Measurements from ENCODE around the gene TBC1D14. TPM values are rescaled to one million over a fixed set of nuclear protein-coding genes. Genes with fewer than 3 reads are reported as not detected.

Gene TBC1D14
- total and polyA plus RNA-seq, 2 of the 4 experiments (the other 2 are of a cell fraction): 31.7 to 40.7 TPM

GRCh38 chr4:6962211-6963041 is 52.8 kb downstream of the TBC1D14 start:
- H3K14ac ChIP-seq (replicated peaks; ENCODE audit: low read depth, low read length): no peak overlapping the region
- 85% methylated on average over 8 of the region's 17 CpGs; no CpG with 5 or more reads in 1 of the 2 experiments for WGBS, 2 experiments (ENCODE audit: extremely low coverage in 2 of 2, insufficient read length in 1 of 2)
- in situ Hi-C loops (cut with MboI; ENCODE audit: low sequenced_read_pairs) (no loop called here), dilution Hi-C loops (cut with HindIII; ENCODE audit: low sequenced_read_pairs, unreplicated experiment) (no loop called here), intact Hi-C loops (cut with micrococcal nuclease) (no loop called here)
- no peak for ATAC-seq (ENCODE audit: low read depth)
- no peak for DNase-seq
- no peak overlapping the region for H3K9ac ChIP-seq (ENCODE audit: low read depth, low read length)
- H3K4me3 ChIP-seq (ENCODE audit: insufficient read depth, low read depth, low read length): no peak overlapping the region
- POLR2A ChIA-PET (ENCODE audit: unreplicated experiment): no interaction called here
- no peak overlapping the region for H3K56ac ChIP-seq (ENCODE audit: extremely low read depth, insufficient read depth, low read length)
- H4K5ac ChIP-seq (ENCODE audit: low read depth, low read length): no peak overlapping the region
- no peaks in the 10 kb centered on the region for H3K27me3 ChIP-seq (ENCODE audit: control insufficient read depth, insufficient read depth, low read length)
- peaks cover 9% of the 10 kb centered on the region; the same call in 1 of the 2 replicates for H4K20me1 ChIP-seq (ENCODE audit: insufficient read depth, low read length)
- no peak overlapping the region; the same call in 1 of the 2 replicates for H4K91ac ChIP-seq (ENCODE audit: insufficient read depth, low read depth, low read length)
- H3K23ac ChIP-seq (ENCODE audit: low read depth, low read length): no peak overlapping the region; the same call in 1 of the 2 replicates
- CTCF ChIA-PET: no interaction called here
- no peak overlapping the region for H2BK20ac ChIP-seq (ENCODE audit: low read depth, low read length)
- peaks cover 9% of the 10 kb centered on the region; the same call in 1 of the 2 replicates for H3K4me1 ChIP-seq (ENCODE audit: control insufficient read depth, insufficient read depth, low read length)
- no peaks in the 10 kb centered on the region for H3K36me3 ChIP-seq (ENCODE audit: control insufficient read depth, insufficient read depth, low read length)
- no peak overlapping the region for H2BK120ac ChIP-seq (ENCODE audit: low read depth, low read length)
- no peak overlapping the region for H3K18ac ChIP-seq (ENCODE audit: low read depth, low read length)
- H2AK5ac ChIP-seq (ENCODE audit: low read depth, low read length): peak overlapping the region; percentile 60; the same call in 1 of the 2 replicates
- H3K27ac ChIP-seq (ENCODE audit: insufficient read depth, low read length): no peak overlapping the region
- BruUV-seq (replicated peaks): no TSS peak
- H3K4ac ChIP-seq (ENCODE audit: low read depth, low read length): peak overlapping the region; percentile 3; the same call in 1 of the 2 replicates
- H3K9me1 ChIP-seq (ENCODE audit: insufficient read depth, low read length): peaks cover 8% of the 10 kb centered on the region; the same call in 1 of the 2 replicates
- H3K9me3 ChIP-seq (ENCODE audit: control insufficient read depth, insufficient read depth, low read length): no peaks in the 10 kb centered on the region
- no peak overlapping the region for H2AFZ ChIP-seq (replicated peaks; ENCODE audit: low read length, poor library complexity)
- peak overlapping the region; percentile 34 for H2AK9ac ChIP-seq (replicated peaks; ENCODE audit: low read depth, low read length, poor library complexity)
- H3K79me1 ChIP-seq (ENCODE audit: low read depth in 1 of 2, low read length in 2 of 2): peaks cover 23 to 29% of the 10 kb centered on the region in 2 experiments
- H2BK15ac ChIP-seq (ENCODE audit: low read depth, low read length): no peak overlapping the region
- TF ChIP-seq BHLHE40 (IDR thresholded peaks at IDR 0.05; ENCODE audit: low read depth, low read length): no peak
- no peak for TF ChIP-seq CHD1 (IDR thresholded peaks at IDR 0.05; ENCODE audit: low read depth, low read length)
- no peak for TF ChIP-seq RCOR1 (IDR thresholded peaks at IDR 0.05; ENCODE audit: insufficient replicate concordance, low read length)
- no peak overlapping the region for H4K8ac ChIP-seq (ENCODE audit: low read depth in 2 of 2, low read length in 2 of 2)
- H2BK5ac ChIP-seq (ENCODE audit: low read depth, low read length, poor library complexity, severe bottlenecking): no peak overlapping the region
- H3K4me2 ChIP-seq (ENCODE audit: low read depth, low read length): no peak overlapping the region
